ENCODE data around the gene SLC16A8.

DNA sequence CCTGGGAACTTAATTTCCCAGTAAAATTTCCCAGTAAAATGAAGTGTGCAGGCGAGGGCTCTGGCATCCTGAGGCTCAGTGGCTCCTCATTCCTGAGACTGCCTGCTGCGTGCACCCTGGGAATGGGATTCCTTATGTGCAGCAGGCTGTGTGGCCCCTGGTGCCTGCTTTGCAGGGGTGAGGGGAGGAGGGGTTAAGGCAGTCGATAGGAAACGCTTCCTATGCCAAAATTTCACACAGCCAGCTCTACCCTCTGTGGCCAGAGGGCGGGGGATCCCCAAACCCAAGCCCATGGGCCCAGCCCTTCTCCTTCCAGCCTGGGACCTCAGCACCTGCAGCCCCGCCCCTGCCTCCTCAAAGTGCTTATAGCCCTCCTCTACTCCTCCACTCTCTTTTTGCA lies 38.6 kb upstream of the SLC16A8 start:
- TF ChIP-seq EZH2 (IDR thresholded peaks at IDR 0.05), result no peak
- TF ChIP-seq POLR2AphosphoS5 (IDR thresholded peaks at IDR 0.05; ENCODE audit: borderline replicate concordance, low read depth, low read length), result no peak
- TF ChIP-seq FOXP2 (optimal IDR thresholded peaks at IDR 0.05; ENCODE audit: control extremely low read depth, extremely low read length, insufficient read depth), result no peak
